Cerebellar cortex (tissue), 1 donor: ENCODE results near the gene PTPRF.

ENCODE experiments used
- DNase-seq: peaks from one replicate; pipeline ENCODE4 v3.0.0-alpha.2; 2015; ENCODE audit warnings: low spot score

Gene PTPRF

GRCh38 chr1:43582162-43582566, 51.5 kb downstream of the PTPRF start:
- DNase-seq, result no peak

GRCh38 chr1:43583058-43583457, 52.4 kb downstream of the PTPRF start:
- no peak for DNase-seq

- DNase-seq, result no peak
Observed at GRCh38 chr1:43584204-43584603, 53.5 kb downstream of the PTPRF start.

- no peak for DNase-seq
Observed at GRCh38 chr1:43585557-43585956, 54.9 kb downstream of the PTPRF start.

GRCh38 chr1:43586136-43586731, 55.6 kb downstream of the PTPRF start:
- no peak for DNase-seq

- no peak for DNase-seq
Observed at GRCh38 chr1:43587001-43587400, 56.3 kb downstream of the PTPRF start.

- no peak for DNase-seq
Observed at GRCh38 chr1:43587594-43587993, 56.9 kb downstream of the PTPRF start.

- no peak for DNase-seq
Observed at GRCh38 chr1:43588592-43588991, 57.9 kb downstream of the PTPRF start.

GRCh38 chr1:43590388-43590925, 59.8 kb downstream of the PTPRF start:
- no peak for DNase-seq

GRCh38 chr1:43591181-43591580, 60.5 kb downstream of the PTPRF start:
- no peak for DNase-seq

- DNase-seq, result no peak
Observed at GRCh38 chr1:43592051-43592665, 61.5 kb downstream of the PTPRF start.

- DNase-seq, result no peak
Observed at GRCh38 chr1:43592974-43593683, 62.4 kb downstream of the PTPRF start.

- no peak for DNase-seq
Observed at GRCh38 chr1:43596579-43596978, 65.9 kb downstream of the PTPRF start.

- DNase-seq, result no peak
Observed at GRCh38 chr1:43597028-43597427, 66.3 kb downstream of the PTPRF start.

- no peak for DNase-seq
Observed at GRCh38 chr1:43597721-43598120, 67.0 kb downstream of the PTPRF start.

GRCh38 chr1:43598622-43599021, 67.9 kb downstream of the PTPRF start:
- no peak for DNase-seq

GRCh38 chr1:43600033-43601020, 69.6 kb downstream of the PTPRF start:
- DNase-seq, result no peak

GRCh38 chr1:43602990-43603389, 72.3 kb downstream of the PTPRF start:
- no peak for DNase-seq

GRCh38 chr1:43604192-43604591, 73.5 kb downstream of the PTPRF start:
- no peak for DNase-seq

GRCh38 chr1:43605157-43605556, 74.5 kb downstream of the PTPRF start:
- DNase-seq, result no peak

GRCh38 chr1:43605766-43606165, 75.1 kb downstream of the PTPRF start:
- DNase-seq, result no peak

GRCh38 chr1:43606624-43607023, 75.9 kb downstream of the PTPRF start:
- DNase-seq, result no peak
